ENCODE measurements around the gene NEIL1.
"Not testable (repeated sequence)": the region's sequence is repeated elsewhere in the genome, so short reads cannot be mapped to it uniquely, and the experiment has no call there.

NEIL1 gene

GRCh38 chr15:75335313-75335704 lies 11.5 kb upstream of the NEIL1 start:
- no peak for DNase-seq

GRCh38 chr15:75335705-75336355 lies 11.0 kb upstream of the NEIL1 start, which contains the start of gene COMMD4:
Gene COMMD4, plus strand, starts transcription at chr15:75336063. Its CDS starts 27 bp downstream, at chr15:75336090.
- peak; percentile 82 to 89 for DNase-seq

GRCh38 chr15:75338661-75339240 lies 8.1 kb upstream of the NEIL1 start:
- no peak for DNase-seq

- DNase-seq, result no peak
Observed at GRCh38 chr15:75339531-75340240, 7.2 kb upstream of the NEIL1 start.

- no peak for DNase-seq
Observed at GRCh38 chr15:75342221-75342620, 4.6 kb upstream of the NEIL1 start.

GRCh38 chr15:75343953-75344352 lies 2.9 kb upstream of the NEIL1 start:
- not testable (repeated sequence) for DNase-seq

- DNase-seq, result no peak
Observed at GRCh38 chr15:75347222-75348033, 589 bp downstream of the NEIL1 start.

GRCh38 chr15:75348034-75348561 lies 1.3 kb downstream of the NEIL1 start:
- no peak for DNase-seq

- no peak for DNase-seq
Observed at GRCh38 chr15:75348562-75349350, 1.9 kb downstream of the NEIL1 start.

GRCh38 chr15:75349351-75349669 lies 2.5 kb downstream of the NEIL1 start:
- DNase-seq, result not testable (repeated sequence)

GRCh38 chr15:75349851-75350588 lies 3.2 kb downstream of the NEIL1 start:
- DNase-seq, result no peak

GRCh38 chr15:75350601-75351361 lies 3.9 kb downstream of the NEIL1 start:
- DNase-seq, result no peak

GRCh38 chr15:75352186-75353080 lies 5.6 kb downstream of the NEIL1 start:
- DNase-seq, result no peak

- no peak for DNase-seq
Observed at GRCh38 chr15:75353604-75354003, 6.8 kb downstream of the NEIL1 start.

- DNase-seq, result no peak
Observed at GRCh38 chr15:75354454-75354853, 7.6 kb downstream of the NEIL1 start.

- DNase-seq, result no peak
Observed at GRCh38 chr15:75355369-75355768, 8.5 kb downstream of the NEIL1 start.

GRCh38 chr15:75356006-75356405 lies 9.2 kb downstream of the NEIL1 start:
- DNase-seq, result no peak

- DNase-seq, result no peak
Observed at GRCh38 chr15:75356517-75356916, 9.7 kb downstream of the NEIL1 start.

GRCh38 chr15:75357976-75358673 lies 11.3 kb downstream of the NEIL1 start:
- no peak for DNase-seq

Data from NCI-H1930 (cell line).